Hematopoietic multipotent progenitor cell treated with erythropoietin and hydrocortisone succinate and interleukin-3 and kit ligand, for 4 days (in vitro differentiated cells): ENCODE data around the gene ZYG11A.
"Not testable (repeated sequence)": the region's sequence is repeated elsewhere in the genome, so short reads cannot be mapped to it uniquely, and the experiment has no call there.

Experiments used
- DNase-seq: peaks from one replicate; pipeline ENCODE4 v3.0.0-alpha.2; 2015

Gene ZYG11A

GRCh38 chr1:52842643-52843310 lies at the start of gene ZYG11A:
TSS of gene ZYG11A (plus strand) at chr1:52842760. CDS start at chr1:52842884, 124 bp downstream.
- peak; percentile 88 for DNase-seq

GRCh38 chr1:52793717-52794116 lies 48.8 kb upstream of the ZYG11A start:
- DNase-seq = not testable (repeated sequence)

GRCh38 chr1:52795464-52795863 lies 47.1 kb upstream of the ZYG11A start:
- DNase-seq = peak; percentile 9

- peak; percentile 29 for DNase-seq
Observed at GRCh38 chr1:52798331-52798730, 44.2 kb upstream of the ZYG11A start.

DNA sequence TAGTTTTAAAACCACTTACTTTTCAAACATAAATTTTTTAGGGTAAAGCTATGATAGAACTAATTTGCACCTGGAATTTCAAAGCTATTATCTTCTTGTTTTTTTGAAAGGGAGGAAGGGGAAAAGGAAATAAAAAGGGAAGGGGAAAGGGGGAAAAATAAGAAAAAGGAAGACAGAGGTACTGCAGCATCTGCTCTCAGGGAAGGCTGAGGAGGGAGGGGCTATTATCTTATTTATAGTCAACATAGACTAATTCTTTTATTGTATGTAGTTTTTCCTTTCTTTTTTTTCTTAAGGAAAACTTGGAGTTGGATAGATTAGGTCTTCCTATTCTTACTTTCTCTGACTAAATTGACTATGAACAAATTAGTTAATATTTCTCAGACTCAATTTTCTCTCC lies 41.5 kb upstream of the ZYG11A start:
- no peak for DNase-seq

DNA sequence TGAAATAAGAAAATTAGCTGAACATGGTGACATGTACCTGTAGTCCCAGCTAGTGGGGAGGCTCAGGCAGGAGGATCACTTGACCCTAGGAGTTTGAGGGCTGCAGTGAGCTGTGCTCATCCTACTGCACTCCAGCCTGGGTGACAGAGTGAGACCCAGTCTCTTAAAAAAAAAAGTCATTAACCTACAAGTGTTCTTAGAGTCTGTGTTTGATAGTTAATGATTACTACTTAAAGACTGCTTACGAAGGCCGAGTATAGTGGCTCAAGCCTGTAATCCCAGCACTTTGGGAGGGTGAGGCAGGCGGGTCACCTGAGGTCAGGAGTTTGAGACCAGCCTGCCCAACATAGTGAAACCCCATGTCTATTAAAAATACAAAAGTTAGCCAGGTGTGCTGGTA lies 38.5 kb upstream of the ZYG11A start:
- DNase-seq = not testable (repeated sequence)

GRCh38 chr1:52814465-52814864 lies 28.1 kb upstream of the ZYG11A start:
- no peak for DNase-seq

DNA sequence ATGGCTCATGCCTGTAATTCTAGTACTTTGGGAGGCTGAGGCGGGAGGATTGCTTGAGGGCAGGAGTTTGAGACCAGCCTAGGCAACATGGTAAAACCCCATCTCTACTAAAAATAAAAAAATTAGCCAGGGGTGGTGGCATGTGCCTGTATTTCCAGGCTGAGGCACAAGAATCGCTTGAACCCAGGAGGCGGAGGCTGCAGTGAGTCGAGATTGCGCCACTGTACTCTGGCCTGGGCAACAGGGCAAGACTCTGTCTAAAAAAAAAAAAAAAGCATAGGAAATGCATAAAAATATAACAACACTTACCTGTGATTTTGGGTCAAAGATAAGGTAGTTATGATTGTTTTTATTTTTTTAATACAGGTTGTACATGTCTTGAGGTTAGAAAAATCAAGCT lies 21.7 kb upstream of the ZYG11A start:
- DNase-seq = not testable (repeated sequence)

- peak; percentile 70 for DNase-seq
Observed at GRCh38 chr1:52825868-52826267, 16.7 kb upstream of the ZYG11A start.

DNA sequence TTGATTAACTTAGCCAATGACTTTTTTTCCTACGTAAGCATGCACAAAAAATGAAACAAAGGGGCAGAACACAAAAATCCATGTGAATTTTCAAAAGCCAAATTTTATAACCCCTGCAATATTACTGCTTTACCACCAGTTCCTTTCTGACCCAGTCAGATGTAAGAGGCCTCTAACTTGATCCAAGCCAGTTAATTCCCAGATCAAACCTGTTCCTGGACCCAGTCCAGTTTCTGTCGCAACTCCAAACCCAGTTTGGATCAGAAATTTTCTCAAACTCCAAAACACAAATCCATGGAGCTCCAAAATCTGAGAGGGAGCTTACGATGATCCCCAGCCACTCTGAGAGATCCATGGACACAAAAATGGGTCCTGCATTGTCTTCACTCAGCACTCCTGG lies 7.8 kb upstream of the ZYG11A start:
- DNase-seq = no peak

- DNase-seq = no peak
Observed at GRCh38 chr1:52836035-52836434, 6.5 kb upstream of the ZYG11A start.

GRCh38 chr1:52839175-52839574 lies 3.4 kb upstream of the ZYG11A start:
- DNase-seq = not testable (repeated sequence)

- not testable (repeated sequence) for DNase-seq
Observed at GRCh38 chr1:52845119-52845518, 2.6 kb downstream of the ZYG11A start.

DNA sequence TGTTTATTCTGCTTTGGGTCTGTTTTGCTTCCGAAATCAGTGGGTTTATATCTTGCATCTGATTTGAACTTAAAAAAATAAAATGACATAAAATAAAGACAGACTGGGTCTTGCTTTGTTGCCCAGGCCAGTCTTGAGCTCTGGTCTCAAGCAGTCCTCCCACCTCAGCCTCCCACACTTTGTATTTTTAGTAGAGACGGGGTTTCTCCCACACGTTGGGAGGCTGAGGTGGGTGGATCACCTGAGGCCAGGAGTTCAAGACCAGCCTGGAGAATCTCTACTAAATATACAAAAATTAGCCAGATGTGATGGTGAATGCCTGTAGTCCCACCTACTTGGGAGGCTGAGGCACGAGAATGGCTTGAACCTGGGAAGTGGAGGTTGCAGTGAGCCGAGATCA lies 5.9 kb downstream of the ZYG11A start:
- no peak for DNase-seq

GRCh38 chr1:52850951-52851350 lies 8.4 kb downstream of the ZYG11A start:
- no peak for DNase-seq

DNA sequence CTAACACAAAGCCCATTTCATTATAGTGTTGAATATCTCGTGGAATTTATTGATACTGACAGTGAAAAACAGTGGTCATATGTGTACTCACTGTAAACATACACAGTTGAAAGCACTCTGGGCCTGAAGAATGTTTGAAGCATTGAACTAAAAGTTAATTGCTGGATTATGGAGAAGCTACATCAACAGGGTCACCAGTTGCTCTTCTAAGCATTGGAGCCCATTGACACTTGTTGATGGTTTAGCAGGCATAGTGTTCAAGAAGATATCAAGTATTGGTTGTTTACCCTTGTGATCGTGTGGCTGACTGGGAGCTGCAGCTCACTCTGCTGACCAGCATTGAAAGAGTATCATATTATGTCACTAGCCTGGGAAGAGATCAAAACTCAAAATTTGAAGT lies 10.3 kb downstream of the ZYG11A start:
- DNase-seq = no peak

DNA sequence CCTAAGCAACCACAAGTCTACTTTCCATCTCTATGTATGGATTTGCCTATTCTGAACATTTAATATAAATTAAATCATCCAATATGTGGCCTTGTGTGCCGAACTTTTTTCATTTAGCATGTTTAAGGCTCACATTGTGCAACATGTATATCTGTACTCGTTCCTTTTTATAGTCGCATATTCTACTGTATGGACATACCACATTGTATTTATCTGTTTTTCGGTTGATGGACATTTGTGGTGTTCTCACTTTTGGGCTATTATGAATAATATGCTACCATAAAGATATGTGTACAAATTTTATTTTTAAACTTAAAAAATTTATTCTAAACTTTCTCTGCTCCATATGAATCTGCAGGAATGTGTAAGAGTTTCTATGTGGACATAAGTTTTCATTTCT lies 13.0 kb downstream of the ZYG11A start:
- DNase-seq = no peak

DNA sequence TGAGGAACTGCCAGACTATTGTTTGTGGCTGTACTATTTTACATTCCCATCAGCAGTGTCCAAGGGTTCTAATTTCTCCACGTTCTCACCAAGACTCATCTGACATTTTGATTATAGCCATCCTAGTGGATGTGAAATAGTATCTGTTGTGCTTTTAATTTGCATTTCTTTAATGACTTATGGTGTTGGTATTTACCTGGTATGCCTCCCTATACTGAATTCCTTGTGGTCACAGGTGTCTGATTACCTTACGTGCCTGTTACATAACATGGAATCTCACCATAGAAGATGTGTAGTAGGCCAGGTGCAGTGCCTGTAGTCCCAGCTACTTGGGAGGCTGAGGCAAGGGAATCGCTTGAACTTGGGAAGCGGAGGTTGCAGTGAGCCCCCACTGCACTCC lies 13.5 kb downstream of the ZYG11A start:
- no peak for DNase-seq

DNA sequence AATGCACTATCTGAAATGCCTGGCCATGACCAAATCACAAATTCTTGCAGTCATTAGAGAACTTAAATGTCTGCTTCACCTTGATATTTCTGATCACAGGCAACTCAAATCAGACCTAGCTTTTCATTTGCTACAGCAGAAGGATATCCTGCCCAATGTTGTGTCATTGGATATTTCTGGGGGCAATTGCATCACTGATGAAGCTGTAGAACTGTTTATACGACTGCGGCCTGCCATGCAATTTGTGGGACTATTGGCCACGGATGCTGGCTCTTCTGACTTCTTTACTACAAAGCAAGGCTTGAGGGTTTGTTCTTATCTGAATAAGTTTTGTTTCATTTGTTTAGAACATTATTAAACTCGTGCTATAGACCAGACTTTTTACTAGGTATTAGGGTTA lies 14.9 kb downstream of the ZYG11A start:
- no peak for DNase-seq

DNA sequence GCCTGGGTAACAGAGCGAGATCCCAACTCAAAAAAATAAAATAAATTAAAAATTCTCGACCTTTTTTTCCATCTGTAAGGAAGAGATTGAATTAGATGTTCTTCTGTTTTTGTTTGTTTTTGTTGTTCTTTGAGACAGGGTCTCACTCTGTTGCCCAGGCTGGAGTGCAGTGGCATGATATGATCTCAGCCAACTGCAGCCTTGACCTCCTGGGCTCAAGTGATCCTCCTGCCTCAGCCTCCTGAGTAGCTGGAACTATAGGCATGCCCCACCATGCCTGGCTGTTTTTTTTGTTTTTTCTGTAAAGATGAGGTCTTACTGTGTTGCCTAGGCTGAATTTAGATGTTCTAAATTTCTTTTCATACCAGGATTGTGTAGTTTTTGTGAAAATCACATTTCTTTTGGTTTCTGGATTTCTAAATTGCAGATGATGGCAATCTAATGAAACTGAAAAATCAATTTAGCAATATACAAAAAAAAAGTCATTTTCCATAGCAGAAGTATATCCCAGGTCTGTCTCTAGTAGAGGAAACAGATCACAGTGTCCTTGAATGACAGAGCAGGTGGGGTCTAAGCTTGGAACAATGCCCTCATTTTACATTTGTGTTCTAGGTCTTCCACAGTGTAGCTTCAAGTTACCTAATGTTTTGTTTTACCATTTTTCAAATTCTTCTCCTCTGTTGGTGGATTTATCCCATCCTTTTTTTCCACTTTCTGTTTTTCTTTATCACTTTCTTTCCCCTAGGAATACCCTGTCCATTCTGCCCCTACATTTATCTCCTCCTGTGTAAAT lies 20.3 kb downstream of the ZYG11A start:
- DNase-seq = no peak

DNA sequence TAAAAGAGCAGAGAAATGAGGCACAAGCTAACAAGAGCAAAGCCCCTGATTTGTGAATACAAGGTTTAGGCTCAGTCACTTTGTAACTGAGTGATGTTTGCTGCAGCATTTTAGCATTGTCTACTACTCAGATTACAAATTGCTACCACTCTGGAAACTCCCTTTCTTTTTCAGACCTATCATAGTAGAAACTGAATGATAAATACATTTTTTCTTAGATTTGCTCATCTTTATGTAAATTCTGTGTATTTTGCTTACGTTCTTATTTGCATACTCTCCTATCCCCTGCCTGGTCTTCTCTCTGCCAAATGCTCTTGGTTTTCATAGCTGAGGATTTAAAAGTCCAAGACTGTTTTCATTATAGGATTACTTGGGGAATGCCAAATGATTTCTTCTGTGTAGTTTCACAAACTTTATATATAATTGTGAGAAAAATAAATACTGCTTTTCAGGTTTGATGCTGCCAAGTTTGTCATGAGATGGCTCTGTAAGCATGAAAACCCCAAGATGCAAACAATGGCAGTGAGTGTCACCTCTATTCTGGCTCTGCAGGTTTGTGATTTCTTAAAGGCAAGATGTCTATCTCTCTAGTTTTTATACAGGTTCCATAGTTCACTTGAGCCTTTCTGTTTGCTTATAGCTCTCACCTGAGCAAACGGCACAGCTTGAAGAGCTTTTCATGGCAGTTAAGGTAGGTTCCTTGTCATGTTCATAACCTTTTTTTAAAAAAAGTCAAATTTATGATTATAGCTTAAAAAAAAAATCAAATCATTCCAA lies 24.7 kb downstream of the ZYG11A start:
- no peak for DNase-seq

DNA sequence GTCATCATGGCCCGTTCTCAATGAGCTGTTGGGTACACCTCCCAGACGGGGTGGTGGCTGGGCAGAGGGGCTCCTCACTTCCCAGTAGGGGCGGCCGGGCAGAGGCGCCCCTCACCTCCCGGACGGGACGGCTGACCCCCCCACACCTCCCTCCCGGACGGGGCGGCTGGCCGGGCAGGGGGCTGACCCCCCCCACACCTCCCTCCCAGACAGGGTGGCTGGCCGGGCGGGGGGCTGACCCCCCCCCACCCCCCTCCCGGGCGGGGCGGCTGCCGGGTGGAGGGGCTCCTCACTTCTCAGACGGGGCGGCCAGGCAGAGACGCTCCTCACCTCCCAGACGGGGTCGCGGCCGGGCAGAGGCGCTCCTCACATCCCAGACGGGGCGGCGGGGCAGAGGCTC lies 27.2 kb downstream of the ZYG11A start:
- DNase-seq = not testable (repeated sequence)

- no peak for DNase-seq
Observed at GRCh38 chr1:52876843-52877242, 34.3 kb downstream of the ZYG11A start.

DNA sequence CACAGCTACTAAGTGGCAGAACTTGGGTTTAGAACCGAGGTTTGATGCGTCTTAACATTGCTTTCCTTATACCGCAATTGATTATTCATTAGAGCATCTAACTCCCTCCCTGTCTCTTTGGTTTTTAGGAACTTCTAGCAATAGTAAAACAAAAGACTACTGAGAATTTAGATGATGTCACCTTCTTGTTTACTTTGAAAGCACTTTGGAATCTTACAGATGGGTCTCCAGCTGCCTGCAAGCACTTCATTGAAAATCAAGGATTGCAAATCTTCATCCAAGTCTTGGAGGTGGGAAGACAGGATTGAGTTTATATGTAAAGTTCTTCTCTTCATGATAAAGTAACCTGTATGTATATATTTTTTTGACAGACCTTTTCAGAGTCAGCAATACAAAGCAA lies 35.0 kb downstream of the ZYG11A start:
- no peak for DNase-seq
